ENCODE measurements around the gene ZRSR2. TPM values are rescaled to one million over a fixed set of nuclear protein-coding genes. Genes with fewer than 3 reads are reported as not detected.

The ZRSR2 gene
- total and polyA plus RNA-seq, 2 of the 13 experiments (the other 11 are each of a cell fraction or from before 2014, with no cell fraction given), result 3.6 to 4.9 TPM

DNA sequence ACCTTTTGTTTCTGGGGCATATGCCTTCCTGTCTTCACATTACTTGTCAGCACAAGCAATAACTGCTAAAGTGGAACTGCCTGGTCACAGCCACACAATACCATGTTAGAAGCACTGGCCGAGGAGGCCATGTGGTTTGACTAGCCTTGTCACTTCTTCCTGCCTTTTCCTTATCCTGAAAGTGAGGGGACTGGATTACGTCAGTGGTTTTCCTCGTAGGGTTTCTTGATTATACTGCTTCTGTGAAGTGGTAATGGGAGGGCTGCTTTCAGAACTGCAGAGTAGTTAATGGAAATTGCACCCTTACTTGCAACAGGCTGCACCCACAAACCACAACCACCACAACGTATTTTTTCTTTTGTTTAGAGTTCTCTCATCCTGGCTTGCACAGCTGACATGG, 26.6 kb downstream of the ZRSR2 start (continued):
- no peak for TF ChIP-seq POLR2G (IDR thresholded peaks at IDR 0.05; ENCODE audit: low read depth, low read length)
- TF ChIP-seq IRF2 (CRISPR knock-in tag; IDR thresholded peaks at IDR 0.05), result no peak
- no peak for TF ChIP-seq ZNF101 (CRISPR knock-in tag; IDR thresholded peaks at IDR 0.05; ENCODE audit: borderline replicate concordance, low read depth)
- TF ChIP-seq CAMTA2 (CRISPR knock-in tag; IDR thresholded peaks at IDR 0.05; ENCODE audit: borderline replicate concordance), result no peak
- no peak for TF ChIP-seq ZNF619 (CRISPR knock-in tag; IDR thresholded peaks at IDR 0.05)
- TF ChIP-seq ZNF264 (CRISPR knock-in tag; IDR thresholded peaks at IDR 0.05), result no peak
- TF ChIP-seq, protein P1, sequence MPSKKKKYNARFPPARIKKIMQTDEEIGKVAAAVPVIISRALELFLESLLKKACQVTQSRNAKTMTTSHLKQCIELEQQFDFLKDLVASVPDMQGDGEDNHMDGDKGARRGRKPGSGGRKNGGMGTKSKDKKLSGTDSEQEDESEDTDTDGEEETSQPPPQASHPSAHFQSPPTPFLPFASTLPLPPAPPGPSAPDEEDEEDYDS (CRISPR knock-in tag; IDR thresholded peaks at IDR 0.05), result no peak
- TF ChIP-seq, protein P2, sequence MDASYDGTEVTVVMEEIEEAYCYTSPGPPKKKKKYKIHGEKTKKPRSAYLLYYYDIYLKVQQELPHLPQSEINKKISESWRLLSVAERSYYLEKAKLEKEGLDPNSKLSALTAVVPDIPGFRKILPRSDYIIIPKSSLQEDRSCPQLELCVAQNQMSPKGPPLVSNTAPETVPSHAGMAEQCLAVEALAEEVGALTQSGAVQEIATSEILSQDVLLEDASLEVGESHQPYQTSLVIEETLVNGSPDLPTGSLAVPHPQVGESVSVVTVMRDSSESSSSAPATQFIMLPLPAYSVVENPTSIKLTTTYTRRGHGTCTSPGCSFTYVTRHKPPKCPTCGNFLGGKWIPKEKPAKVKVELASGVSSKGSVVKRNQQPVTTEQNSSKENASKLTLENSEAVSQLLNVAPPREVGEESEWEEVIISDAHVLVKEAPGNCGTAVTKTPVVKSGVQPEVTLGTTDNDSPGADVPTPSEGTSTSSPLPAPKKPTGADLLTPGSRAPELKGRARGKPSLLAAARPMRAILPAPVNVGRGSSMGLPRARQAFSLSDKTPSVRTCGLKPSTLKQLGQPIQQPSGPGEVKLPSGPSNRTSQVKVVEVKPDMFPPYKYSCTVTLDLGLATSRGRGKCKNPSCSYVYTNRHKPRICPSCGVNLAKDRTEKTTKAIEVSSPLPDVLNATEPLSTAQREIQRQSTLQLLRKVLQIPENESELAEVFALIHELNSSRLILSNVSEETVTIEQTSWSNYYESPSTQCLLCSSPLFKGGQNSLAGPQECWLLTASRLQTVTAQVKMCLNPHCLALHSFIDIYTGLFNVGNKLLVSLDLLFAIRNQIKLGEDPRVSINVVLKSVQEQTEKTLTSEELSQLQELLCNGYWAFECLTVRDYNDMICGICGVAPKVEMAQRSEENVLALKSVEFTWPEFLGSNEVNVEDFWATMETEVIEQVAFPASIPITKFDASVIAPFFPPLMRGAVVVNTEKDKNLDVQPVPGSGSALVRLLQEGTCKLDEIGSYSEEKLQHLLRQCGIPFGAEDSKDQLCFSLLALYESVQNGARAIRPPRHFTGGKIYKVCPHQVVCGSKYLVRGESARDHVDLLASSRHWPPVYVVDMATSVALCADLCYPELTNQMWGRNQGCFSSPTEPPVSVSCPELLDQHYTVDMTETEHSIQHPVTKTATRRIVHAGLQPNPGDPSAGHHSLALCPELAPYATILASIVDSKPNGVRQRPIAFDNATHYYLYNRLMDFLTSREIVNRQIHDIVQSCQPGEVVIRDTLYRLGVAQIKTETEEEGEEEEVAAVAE (CRISPR knock-in tag; IDR thresholded peaks at IDR 0.05; ENCODE audit: borderline replicate concordance), result no peak
- TF ChIP-seq RORA (CRISPR knock-in tag; IDR thresholded peaks at IDR 0.05), result no peak
- no peak for TF ChIP-seq SP1 (IDR thresholded peaks at IDR 0.05)
- no peak for TF ChIP-seq SP1 (CRISPR knock-in tag; IDR thresholded peaks at IDR 0.05)
- no peak for TF ChIP-seq ATF7-NPFF (CRISPR knock-in tag; IDR thresholded peaks at IDR 0.05; ENCODE audit: low read depth)

All from HepG2 (cell line).